ENCODE measurements around the gene CTSW.

The CTSW gene

DNA sequence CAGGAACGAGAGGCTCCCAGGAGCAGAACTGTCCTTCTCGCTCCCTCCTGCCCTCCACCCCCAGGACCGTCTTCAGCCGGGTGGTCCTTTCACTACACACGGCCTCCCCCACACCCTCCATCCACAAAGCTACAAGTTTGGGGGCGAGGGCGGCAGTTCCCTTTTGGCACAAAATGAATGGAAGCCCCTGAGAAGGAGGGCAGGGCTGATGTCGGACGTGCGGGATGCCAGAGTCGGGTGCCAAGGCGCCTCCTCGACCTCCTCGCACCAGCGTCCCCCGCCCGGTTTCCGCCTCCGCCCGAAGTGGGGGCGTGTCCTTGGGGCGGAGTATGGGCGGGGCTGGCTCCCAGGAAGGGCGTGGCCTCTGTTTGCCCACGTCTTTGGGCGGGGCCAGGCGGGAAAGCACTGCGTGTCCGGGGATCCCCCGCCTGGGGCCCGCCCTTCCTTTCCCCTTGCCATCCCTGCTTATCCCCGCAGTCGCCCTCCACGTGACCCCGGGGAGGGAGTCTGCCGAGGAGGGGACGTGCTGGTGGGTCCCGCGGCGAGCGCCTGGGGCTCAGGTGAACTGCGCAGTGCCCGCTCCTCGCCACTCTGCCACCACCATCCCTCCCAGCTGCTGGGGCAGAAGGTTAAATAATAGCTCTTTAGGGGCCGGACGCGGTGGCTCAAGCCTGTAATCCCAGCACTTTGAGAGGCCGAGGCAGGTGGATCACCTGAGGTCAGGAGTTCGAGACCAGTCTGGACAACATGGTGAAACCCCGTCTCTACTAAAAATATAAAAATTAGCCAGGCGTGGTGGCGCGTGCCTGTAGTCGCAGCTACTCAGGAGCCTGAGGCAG lies 6.1 kb upstream of the CTSW start:
- Histone ChIP-seq H3K36me3 (peaks cover 0 to 19% (median 12%) of the 10 kb centered on the region in 3 donors), H3K4me1 (peaks cover 0 to 34% (median 26%) of the 10 kb centered on the region in 4 donors), H3K27ac (peak overlapping the region; percentile 96 to 98), H3K4me3 (peak overlapping the region; percentile 66 to 76), H3K27me3 (no peaks in the 10 kb centered on the region), H3K9me3 (no peaks in the 10 kb centered on the region)
- DNase-seq: peak; percentile 94 to 98
- TF ChIP-seq, protein P1, sequence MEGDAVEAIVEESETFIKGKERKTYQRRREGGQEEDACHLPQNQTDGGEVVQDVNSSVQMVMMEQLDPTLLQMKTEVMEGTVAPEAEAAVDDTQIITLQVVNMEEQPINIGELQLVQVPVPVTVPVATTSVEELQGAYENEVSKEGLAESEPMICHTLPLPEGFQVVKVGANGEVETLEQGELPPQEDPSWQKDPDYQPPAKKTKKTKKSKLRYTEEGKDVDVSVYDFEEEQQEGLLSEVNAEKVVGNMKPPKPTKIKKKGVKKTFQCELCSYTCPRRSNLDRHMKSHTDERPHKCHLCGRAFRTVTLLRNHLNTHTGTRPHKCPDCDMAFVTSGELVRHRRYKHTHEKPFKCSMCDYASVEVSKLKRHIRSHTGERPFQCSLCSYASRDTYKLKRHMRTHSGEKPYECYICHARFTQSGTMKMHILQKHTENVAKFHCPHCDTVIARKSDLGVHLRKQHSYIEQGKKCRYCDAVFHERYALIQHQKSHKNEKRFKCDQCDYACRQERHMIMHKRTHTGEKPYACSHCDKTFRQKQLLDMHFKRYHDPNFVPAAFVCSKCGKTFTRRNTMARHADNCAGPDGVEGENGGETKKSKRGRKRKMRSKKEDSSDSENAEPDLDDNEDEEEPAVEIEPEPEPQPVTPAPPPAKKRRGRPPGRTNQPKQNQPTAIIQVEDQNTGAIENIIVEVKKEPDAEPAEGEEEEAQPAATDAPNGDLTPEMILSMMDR (IDR thresholded peaks at IDR 0.05): peak in 1 of 2 experiments; percentile 6
- intact Hi-C loops (cut with DNase I; ENCODE audit: low total_unique reads): no loop called here

DNA sequence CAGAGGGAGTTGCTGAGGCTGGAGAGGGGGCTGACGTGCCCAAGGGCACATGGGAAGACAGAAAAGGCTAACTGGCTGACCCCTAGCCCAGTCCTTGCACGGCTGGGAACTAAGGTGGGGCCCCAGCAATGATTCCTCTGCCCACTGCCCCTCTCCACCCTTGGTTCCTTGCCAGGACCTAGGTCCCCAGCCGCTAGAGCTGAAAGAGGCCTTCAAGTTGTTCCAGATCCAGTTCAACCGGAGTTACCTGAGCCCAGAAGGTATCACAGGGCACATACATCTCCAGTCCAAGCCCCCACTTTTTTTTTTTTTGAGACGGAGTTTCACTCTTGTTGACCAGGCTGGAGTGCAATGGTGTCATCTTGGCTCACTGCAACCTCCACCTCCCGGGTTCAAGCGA lies 390 bp downstream of the CTSW start:
- peaks cover 0 to 9% (median 3%) of the 10 kb centered on the region in 4 donors for H3K4me1 ChIP-seq
- intact Hi-C loops (cut with DNase I; ENCODE audit: low total_unique reads): no loop called here
- H3K9me3 ChIP-seq: no peaks in the 10 kb centered on the region
- H3K4me3 ChIP-seq: no peak overlapping the region
- TF ChIP-seq, protein P1 (IDR thresholded peaks at IDR 0.05): no peak
- no peak for DNase-seq
- no peak overlapping the region for H3K27ac ChIP-seq
- peaks cover 15 to 29% (median 19%) of the 10 kb centered on the region in 3 donors for H3K36me3 ChIP-seq
- no peaks in the 10 kb centered on the region for H3K27me3 ChIP-seq

DNA sequence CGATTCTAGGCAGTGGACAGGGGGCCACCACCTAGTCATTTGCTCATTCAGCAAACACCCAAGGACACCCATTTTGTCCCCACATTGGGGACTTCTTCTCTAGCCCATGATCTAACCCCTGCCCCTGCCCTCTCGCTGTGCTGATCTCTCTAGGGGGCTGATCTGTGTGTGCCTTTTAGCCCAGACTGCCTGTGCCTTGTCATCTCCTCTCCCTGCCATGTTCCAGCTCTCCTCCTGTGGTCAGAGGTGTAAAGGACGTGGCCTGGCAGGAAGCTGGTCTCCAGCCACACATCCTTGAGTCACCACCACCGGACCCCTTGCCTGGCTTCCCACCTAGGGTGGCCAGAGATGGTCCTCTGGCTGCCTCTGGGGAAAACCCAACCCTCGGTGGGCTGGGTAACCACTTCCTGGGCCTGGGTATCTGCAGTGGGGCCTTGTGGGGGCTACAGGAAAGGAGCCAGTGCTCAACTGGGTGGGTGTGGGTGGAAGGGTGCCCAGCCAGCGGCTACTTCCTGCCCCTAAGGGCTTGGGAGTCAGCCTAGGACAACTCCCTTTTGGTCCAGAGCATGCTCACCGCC lies 1.3 kb downstream of the CTSW start:
- H3K27me3 ChIP-seq: no peaks in the 10 kb centered on the region
- no peak overlapping the region for H3K4me3 ChIP-seq
- TF ChIP-seq, protein P1 (IDR thresholded peaks at IDR 0.05): no peak
- no peak for DNase-seq
- peaks cover 15 to 36% (median 23%) of the 10 kb centered on the region in 3 donors for H3K36me3 ChIP-seq
- H3K27ac ChIP-seq: no peak overlapping the region
- intact Hi-C loops (cut with DNase I; ENCODE audit: low total_unique reads): no loop called here
- H3K4me1 ChIP-seq: peaks cover 0 to 10% (median 4%) of the 10 kb centered on the region in 4 donors
- no peaks in the 10 kb centered on the region for H3K9me3 ChIP-seq

DNA sequence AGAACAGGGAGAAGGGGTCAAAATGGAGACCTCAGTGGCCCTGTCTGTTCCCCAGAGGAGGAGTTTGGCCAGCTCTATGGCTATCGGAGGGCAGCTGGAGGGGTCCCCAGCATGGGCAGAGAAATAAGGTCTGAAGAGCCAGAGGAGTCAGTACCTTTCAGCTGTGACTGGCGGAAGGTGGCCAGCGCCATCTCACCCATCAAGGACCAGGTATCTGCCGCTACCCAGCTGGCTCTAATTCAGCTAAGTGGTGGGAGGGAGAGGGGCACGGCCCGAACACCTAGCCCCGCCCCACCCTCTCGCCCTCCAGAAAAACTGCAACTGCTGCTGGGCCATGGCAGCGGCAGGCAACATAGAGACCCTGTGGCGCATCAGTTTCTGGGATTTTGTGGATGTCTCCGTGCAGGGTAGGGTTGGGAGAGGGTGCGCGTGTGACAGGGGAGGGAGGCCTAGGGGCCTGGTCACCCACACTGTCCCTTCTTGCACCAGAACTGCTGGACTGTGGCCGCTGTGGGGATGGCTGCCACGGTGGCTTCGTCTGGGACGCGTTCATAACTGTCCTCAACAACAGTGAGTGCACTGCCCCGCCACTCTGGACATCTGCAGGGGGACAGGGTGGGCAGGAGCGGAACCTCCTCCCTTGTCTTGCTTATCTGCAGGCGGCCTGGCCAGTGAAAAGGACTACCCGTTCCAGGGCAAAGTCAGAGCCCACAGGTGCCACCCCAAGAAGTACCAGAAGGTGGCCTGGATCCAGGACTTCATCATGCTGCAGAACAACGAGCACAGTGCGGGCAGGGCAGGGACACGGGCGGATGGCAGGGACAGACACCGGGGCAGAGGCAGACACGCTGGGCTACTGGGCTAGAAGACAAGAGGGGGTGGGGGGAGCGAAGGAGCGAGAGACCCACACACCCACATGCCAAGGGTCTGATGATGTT lies 2.8 kb downstream of the CTSW start:
- Histone ChIP-seq H3K4me1 (peaks cover 0 to 22% (median 13%) of the 10 kb centered on the region in 4 donors), H3K9me3 (no peaks in the 10 kb centered on the region), H3K4me3 (no peak overlapping the region), H3K27me3 (no peaks in the 10 kb centered on the region), H3K27ac (no peak overlapping the region), H3K36me3 (peaks cover 15 to 48% (median 26%) of the 10 kb centered on the region in 3 donors)
- intact Hi-C loops (cut with DNase I; ENCODE audit: low total_unique reads): no loop called here
- TF ChIP-seq, protein P1 (IDR thresholded peaks at IDR 0.05): no peak
- no peak for DNase-seq

DNA sequence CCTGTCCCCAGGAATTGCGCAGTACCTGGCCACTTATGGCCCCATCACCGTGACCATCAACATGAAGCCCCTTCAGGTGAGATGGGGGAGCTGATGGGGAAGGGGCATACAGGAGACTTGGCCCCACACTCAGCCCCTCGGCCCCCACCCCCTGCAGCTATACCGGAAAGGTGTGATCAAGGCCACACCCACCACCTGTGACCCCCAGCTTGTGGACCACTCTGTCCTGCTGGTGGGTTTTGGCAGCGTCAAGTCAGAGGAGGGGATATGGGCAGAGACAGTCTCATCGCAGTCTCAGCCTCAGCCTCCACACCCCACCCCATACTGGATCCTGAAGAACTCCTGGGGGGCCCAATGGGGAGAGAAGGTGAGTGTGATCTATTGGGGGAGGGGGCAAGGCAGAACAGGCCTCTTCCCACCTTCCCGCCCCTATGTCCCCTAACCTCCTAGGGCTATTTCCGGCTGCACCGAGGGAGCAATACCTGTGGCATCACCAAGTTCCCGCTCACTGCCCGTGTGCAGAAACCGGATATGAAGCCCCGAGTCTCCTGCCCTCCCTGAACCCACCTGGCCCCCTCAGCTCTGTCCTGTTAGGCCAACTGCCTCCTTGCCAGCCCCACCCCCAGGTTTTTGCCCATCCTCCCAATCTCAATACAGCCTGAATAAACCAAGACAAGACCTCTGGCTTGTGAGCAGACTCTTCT lies 3.6 kb downstream of the CTSW start:
- Histone ChIP-seq H3K36me3 (peaks cover 15 to 48% (median 26%) of the 10 kb centered on the region in 3 donors), H3K27ac (no peak overlapping the region), H3K9me3 (no peaks in the 10 kb centered on the region), H3K4me3 (no peak overlapping the region), H3K4me1 (peaks cover 0 to 27% (median 19%) of the 10 kb centered on the region in 4 donors), H3K27me3 (no peaks in the 10 kb centered on the region)
- no peak for DNase-seq
- TF ChIP-seq, protein P1 (IDR thresholded peaks at IDR 0.05): no peak
- intact Hi-C loops (cut with DNase I; ENCODE audit: low total_unique reads): no loop called here

All from tibial artery (tissue), 4 donors.